ENCODE results near the gene CUX1. TPM values are rescaled to one million over a fixed set of nuclear protein-coding genes. Genes with fewer than 3 reads are reported as not detected.

The CUX1 gene
- total RNA-seq, 4 donors from 2014 or later, result 93.8 to 156 (median 112) TPM

GRCh38 chr7:102170393-102170970 lies 353.1 kb downstream of the CUX1 start:
- WGBS, 2 donors, result 82 to 83% methylated on average over 22 of the region's 22 CpGs
- intact Hi-C loops (cut with DNase I), result no loop called here

DNA sequence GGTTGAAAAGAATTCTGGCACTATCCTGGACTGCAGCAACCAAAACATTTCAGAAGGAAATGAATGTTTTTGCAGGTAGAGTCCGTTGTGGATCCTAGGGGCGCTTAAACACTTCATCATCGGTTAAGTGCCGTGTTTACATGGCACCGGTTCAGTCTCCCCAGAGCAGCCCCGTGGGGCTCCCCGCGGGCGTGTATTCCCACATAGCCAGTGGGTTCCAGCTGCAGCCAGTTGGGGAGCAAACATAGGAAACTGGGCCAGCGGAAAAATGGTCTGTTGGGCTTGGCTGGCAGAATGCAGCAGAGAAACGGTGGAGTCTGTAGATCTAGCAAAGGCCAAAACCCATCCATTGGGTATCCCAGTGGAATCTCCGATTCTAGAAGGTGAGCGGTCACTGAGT lies 356.2 kb downstream of the CUX1 start:
- H3K4me1 ChIP-seq, result peaks cover 0 to 5% of the 10 kb centered on the region in 2 donors
- TF ChIP-seq CTCF (IDR thresholded peaks at IDR 0.05), result no peak
- no peak for TF ChIP-seq POLR2A (IDR thresholded peaks at IDR 0.05)
- intact Hi-C loops (cut with DNase I), result no loop called here
- H3K9me3 ChIP-seq, result no peaks in the 10 kb centered on the region
- no peaks in the 10 kb centered on the region for H3K27me3 ChIP-seq
- H3K36me3 ChIP-seq, result peaks cover 0 to 4% of the 10 kb centered on the region in 2 donors
- DNase-seq, result peak; percentile 6 to 39
- H3K27ac ChIP-seq, result no peak overlapping the region
- H3K4me3 ChIP-seq (replicated peaks in 1 of 3), result no peak overlapping the region
- 51 to 63% methylated on average over 12 to 13 of the region's 13 CpGs for WGBS, 2 donors

More at GRCh38 chr7:102170393-102170970, 353.1 kb downstream of the CUX1 start:
- H3K9me3 ChIP-seq, result no peaks in the 10 kb centered on the region
- peaks cover 0 to 5% of the 10 kb centered on the region in 2 donors for H3K4me1 ChIP-seq
- no peaks in the 10 kb centered on the region for H3K36me3 ChIP-seq
- TF ChIP-seq POLR2A (IDR thresholded peaks at IDR 0.05) (no peak), CTCF (IDR thresholded peaks at IDR 0.05) (no peak)
- no peak overlapping the region for H3K27ac ChIP-seq
- H3K4me3 ChIP-seq (replicated peaks in 1 of 3), result no peak overlapping the region
- no peak for DNase-seq
- no peaks in the 10 kb centered on the region for H3K27me3 ChIP-seq

DNA sequence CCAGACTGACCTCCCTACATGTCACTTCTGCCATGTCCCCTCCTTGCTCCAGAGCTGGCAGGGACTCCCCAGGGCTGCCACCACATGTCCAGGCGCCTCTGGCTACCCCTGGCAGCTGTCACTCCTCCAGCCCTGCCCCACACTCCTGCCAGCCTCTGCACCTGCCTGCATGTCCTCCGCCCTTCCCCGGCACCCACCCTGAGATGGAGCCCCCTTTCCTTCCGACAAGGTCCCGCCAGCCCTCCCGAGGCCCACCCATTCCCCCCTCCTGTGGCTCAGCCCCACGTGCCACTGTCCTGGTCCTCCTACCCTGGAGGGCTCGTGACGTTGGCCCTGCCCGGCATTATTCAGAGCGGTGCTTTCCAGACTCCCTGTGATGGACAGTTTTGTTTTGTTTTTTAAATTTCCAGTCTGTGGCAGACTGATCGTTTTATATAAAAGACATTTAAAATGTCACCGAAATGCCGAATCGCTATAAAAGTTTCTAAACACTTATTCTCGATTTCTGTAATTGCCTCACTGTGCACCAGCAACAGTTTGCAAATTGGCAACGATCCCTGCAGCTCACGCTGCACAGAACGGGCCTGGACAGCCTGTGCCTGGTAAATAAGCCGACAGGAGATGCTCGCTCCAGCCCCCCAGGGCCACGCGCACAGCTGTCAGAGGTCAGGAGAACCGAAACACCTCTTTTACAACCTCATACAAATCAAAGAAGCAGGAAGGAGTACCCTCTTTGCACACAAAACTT lies 358.2 kb downstream of the CUX1 start:
- DNase-seq, result no peak

GRCh38 chr7:102178410-102178809 lies 361.0 kb downstream of the CUX1 start:
- no peak overlapping the region for H3K4me3 ChIP-seq (replicated peaks in 1 of 3)
- no peaks in the 10 kb centered on the region for H3K9me3 ChIP-seq
- intact Hi-C loops (cut with DNase I), result no loop called here
- 93 to 94% methylated on average over 15 to 18 of the region's 18 CpGs for WGBS, 2 donors
- no peak overlapping the region for H3K27ac ChIP-seq
- TF ChIP-seq POLR2A (IDR thresholded peaks at IDR 0.05) (no peak), CTCF (IDR thresholded peaks at IDR 0.05) (no peak)
- no peaks in the 10 kb centered on the region for H3K27me3 ChIP-seq
- no peak for DNase-seq
- H3K36me3 ChIP-seq, result peaks cover 0 to 11% of the 10 kb centered on the region in 2 donors
- H3K4me1 ChIP-seq, result no peaks in the 10 kb centered on the region

More for the DNA sequence above, 358.2 kb downstream of the CUX1 start:
- no peak for TF ChIP-seq POLR2A (IDR thresholded peaks at IDR 0.05)
- TF ChIP-seq CTCF (IDR thresholded peaks at IDR 0.05), result no peak
- H3K4me3 ChIP-seq (replicated peaks in 1 of 3), result no peak overlapping the region
- H3K27me3 ChIP-seq, result no peaks in the 10 kb centered on the region
- no peaks in the 10 kb centered on the region for H3K9me3 ChIP-seq
- H3K36me3 ChIP-seq, result peaks cover 0 to 11% of the 10 kb centered on the region in 2 donors
- intact Hi-C loops (cut with DNase I), result no loop called here
- no peak overlapping the region for H3K27ac ChIP-seq
- WGBS, 2 donors, result 87 to 93% methylated on average over 24 of the region's 24 CpGs
- H3K4me1 ChIP-seq, result no peaks in the 10 kb centered on the region

DNA sequence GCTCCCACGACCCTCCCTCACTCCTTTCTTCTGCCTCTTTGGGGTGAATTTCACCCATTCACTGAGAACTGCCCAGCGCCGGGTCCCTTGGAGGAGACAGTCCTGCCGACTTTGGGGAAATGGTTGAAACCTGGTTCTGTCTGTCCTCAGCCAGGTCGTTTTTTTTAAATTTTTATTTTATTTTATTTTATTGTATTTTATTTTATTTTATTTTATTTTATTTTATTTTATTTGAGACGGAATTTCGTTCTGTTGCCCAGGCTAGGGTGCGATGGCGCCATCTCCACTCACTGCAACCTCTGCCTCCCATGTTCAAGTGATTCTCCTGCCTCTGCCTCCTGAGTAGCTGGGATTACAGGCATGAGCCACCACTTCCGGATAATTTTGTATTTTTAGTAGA lies 363.3 kb downstream of the CUX1 start:
- Histone ChIP-seq H3K36me3 (peaks cover 0 to 11% of the 10 kb centered on the region in 2 donors), H3K27me3 (no peaks in the 10 kb centered on the region), H3K27ac (no peak overlapping the region), H3K9me3 (no peaks in the 10 kb centered on the region), H3K4me3 (replicated peaks in 1 of 3) (no peak overlapping the region), H3K4me1 (no peaks in the 10 kb centered on the region)
- no peak for TF ChIP-seq POLR2A (IDR thresholded peaks at IDR 0.05)
- TF ChIP-seq CTCF (IDR thresholded peaks at IDR 0.05), result no peak
- no peak for DNase-seq
- 91 to 95% methylated on average over 10 of the region's 10 CpGs for WGBS, 2 donors
- intact Hi-C loops (cut with DNase I), result no loop called here
